Nephron progenitor cell (in vitro differentiated cells): Measurements from ENCODE around the gene PGBD5.

Source experiments
- DNase-seq: peaks from one replicate; pipeline ENCODE4 v3.0.0; 2021
- H3K27ac Mint-ChIP-seq: 2 replicates; pipeline ENCODE4 v1.8.0; 2021; ENCODE audit warnings: mild to moderate bottlenecking, moderate library complexity, mixed read lengths
- H3K27me3 Mint-ChIP-seq: 2 replicates; pipeline ENCODE4 v1.8.0; 2021; ENCODE audit warnings: mild to moderate bottlenecking, low read depth, mixed read lengths; ENCODE audit not compliant: poor library complexity
- H3K36me3 Mint-ChIP-seq: 2 replicates; pipeline ENCODE4 v1.8.0; 2021; ENCODE audit warnings: low read depth, mixed read lengths
- H3K4me1 Mint-ChIP-seq: 2 replicates; pipeline ENCODE4 v1.8.0; 2021; ENCODE audit warnings: mixed read lengths
- H3K4me3 Mint-ChIP-seq: 2 replicates; pipeline ENCODE4 v1.8.0; 2021; ENCODE audit warnings: mild to moderate bottlenecking, moderate library complexity, mixed read lengths
- H3K9me3 Mint-ChIP-seq: 2 replicates; pipeline ENCODE4 v1.8.0; 2021; ENCODE audit warnings: mild to moderate bottlenecking, moderate library complexity, mixed read lengths
- CTCF ChIP-seq: fragments of 200-600 bp; sonication (generic); IDR thresholded peaks from 2 replicates; pipeline ENCODE4 v1.5.0; 2021; ENCODE audit warnings: antibody characterized with exemption

PGBD5 gene

GRCh38 chr1:230441183-230442029 is 15.3 kb upstream of the PGBD5 start:
- Mint-ChIP-seq H3K9me3 (peaks cover 25% of the 10 kb centered on the region), H3K4me1 (no peaks in the 10 kb centered on the region), H3K27me3 (peaks cover 29% of the 10 kb centered on the region), H3K4me3 (no peak overlapping the region), H3K36me3 (no peaks in the 10 kb centered on the region), H3K27ac (no peak overlapping the region)
- no peak for TF ChIP-seq CTCF
- DNase-seq: no peak

GRCh38 chr1:230435108-230435507 is 9.0 kb upstream of the PGBD5 start:
- no peak for DNase-seq
- peaks cover 21% of the 10 kb centered on the region for H3K27me3 Mint-ChIP-seq
- no peak overlapping the region for H3K4me3 Mint-ChIP-seq

GRCh38 chr1:230431527-230431926 is 5.4 kb upstream of the PGBD5 start:
- peaks cover 5% of the 10 kb centered on the region for H3K4me1 Mint-ChIP-seq

More at GRCh38 chr1:230435108-230435507, 9.0 kb upstream of the PGBD5 start:
- Mint-ChIP-seq H3K4me1 (no peaks in the 10 kb centered on the region), H3K27ac (no peak overlapping the region), H3K9me3 (peaks cover 6% of the 10 kb centered on the region), H3K36me3 (no peaks in the 10 kb centered on the region)
- TF ChIP-seq CTCF: no peak

GRCh38 chr1:230430499-230430898 is 4.4 kb upstream of the PGBD5 start:
- Mint-ChIP-seq H3K36me3 (no peaks in the 10 kb centered on the region), H3K4me1 (peaks cover 5% of the 10 kb centered on the region), H3K4me3 (no peak overlapping the region), H3K9me3 (no peaks in the 10 kb centered on the region), H3K27me3 (peaks cover 31% of the 10 kb centered on the region), H3K27ac (no peak overlapping the region)
- DNase-seq: no peak
- no peak for TF ChIP-seq CTCF

More at GRCh38 chr1:230431527-230431926, 5.4 kb upstream of the PGBD5 start:
- Mint-ChIP-seq H3K27ac (no peak overlapping the region), H3K27me3 (peaks cover 34% of the 10 kb centered on the region), H3K36me3 (no peaks in the 10 kb centered on the region), H3K4me3 (no peak overlapping the region), H3K9me3 (no peaks in the 10 kb centered on the region)
- no peak for DNase-seq
- no peak for TF ChIP-seq CTCF

GRCh38 chr1:230429067-230429735 is 3.1 kb upstream of the PGBD5 start:
- Mint-ChIP-seq H3K36me3 (no peaks in the 10 kb centered on the region), H3K4me1 (peaks cover 16% of the 10 kb centered on the region), H3K4me3 (no peak overlapping the region), H3K9me3 (no peaks in the 10 kb centered on the region), H3K27ac (no peak overlapping the region), H3K27me3 (peaks cover 40% of the 10 kb centered on the region)
- TF ChIP-seq CTCF: no peak
- no peak for DNase-seq
